AG04449 (cell line): ENCODE data around the gene MPG.
A peak's percentile ranks its signal among the peaks of the same experiment; 100 is the strongest.

Experiments used
- CTCF ChIA-PET: fragments of 350-600 bp; formaldehyde crosslinking; extraction: SDS; loops from one replicate; lab custom pipeline; 2021; ENCODE audit warnings: antibody characterized with exemption; lab: Yijun Ruan, JAX
- POLR2A ChIA-PET: fragments of 400-600, 350-600 bp; formaldehyde crosslinking; extraction: SDS; loops from one replicate; lab custom pipeline; 2020; ENCODE audit warnings: antibody characterized with exemption, inconsistent platforms; lab: Yijun Ruan, JAX
- DNase-seq: peaks from one replicate; pipeline ENCODE4 v3.0.0-alpha.2; 2010; ENCODE audit warnings: low read depth, low spot score
- H3K4me3 ChIP-seq: 2 replicates; pipeline ENCODE4 v1.5.1; 2011; ENCODE audit warnings: low read depth, mild to moderate bottlenecking, control low read depth, low read length
- TF ChIP-seq, protein P1 (sequence below): IDR thresholded peaks from one replicate; pipeline ENCODE4 v1.5.1; 2011; ENCODE audit warnings: mild to moderate bottlenecking, moderate library complexity, low read length, control low read depth, inconsistent platforms; ENCODE audit not compliant: insufficient read depth; ENCODE audit errors: missing control alignments

The MPG gene

GRCh38 chr16:74747-75334 lies 3.2 kb upstream of the MPG start:
- POLR2A ChIA-PET, result interaction anchor here (1.2 to 1.7 kb wide), 2 partner anchors 10 kb away, joined by 4 to 10 read pairs; no protein-coding TSS in a partner anchor
- no peak for DNase-seq
- H3K4me3 ChIP-seq, result no peak overlapping the region
- TF ChIP-seq, protein P1, sequence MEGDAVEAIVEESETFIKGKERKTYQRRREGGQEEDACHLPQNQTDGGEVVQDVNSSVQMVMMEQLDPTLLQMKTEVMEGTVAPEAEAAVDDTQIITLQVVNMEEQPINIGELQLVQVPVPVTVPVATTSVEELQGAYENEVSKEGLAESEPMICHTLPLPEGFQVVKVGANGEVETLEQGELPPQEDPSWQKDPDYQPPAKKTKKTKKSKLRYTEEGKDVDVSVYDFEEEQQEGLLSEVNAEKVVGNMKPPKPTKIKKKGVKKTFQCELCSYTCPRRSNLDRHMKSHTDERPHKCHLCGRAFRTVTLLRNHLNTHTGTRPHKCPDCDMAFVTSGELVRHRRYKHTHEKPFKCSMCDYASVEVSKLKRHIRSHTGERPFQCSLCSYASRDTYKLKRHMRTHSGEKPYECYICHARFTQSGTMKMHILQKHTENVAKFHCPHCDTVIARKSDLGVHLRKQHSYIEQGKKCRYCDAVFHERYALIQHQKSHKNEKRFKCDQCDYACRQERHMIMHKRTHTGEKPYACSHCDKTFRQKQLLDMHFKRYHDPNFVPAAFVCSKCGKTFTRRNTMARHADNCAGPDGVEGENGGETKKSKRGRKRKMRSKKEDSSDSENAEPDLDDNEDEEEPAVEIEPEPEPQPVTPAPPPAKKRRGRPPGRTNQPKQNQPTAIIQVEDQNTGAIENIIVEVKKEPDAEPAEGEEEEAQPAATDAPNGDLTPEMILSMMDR, result no peak
- CTCF ChIA-PET, result interaction anchor here (0.9 to 25.1 kb wide), 5 partner anchors 11 to 42 kb away, joined by 4 to 728 read pairs (median 20); no protein-coding TSS in a partner anchor

GRCh38 chr16:75580-76501 lies 2.2 kb upstream of the MPG start:
- DNase-seq, result no peak
- H3K4me3 ChIP-seq, result no peak overlapping the region
- ChIA-PET CTCF (interaction anchor here (0.9 to 25.1 kb wide), 5 partner anchors 7 to 41 kb away, joined by 4 to 728 read pairs (median 8); no protein-coding TSS in a partner anchor), POLR2A (interaction anchor here (1.7 kb wide), 1 partner anchor 9 kb away, joined by 10 read pairs; no protein-coding TSS in a partner anchor)
- TF ChIP-seq, protein P1, result peak; percentile 36

DNA sequence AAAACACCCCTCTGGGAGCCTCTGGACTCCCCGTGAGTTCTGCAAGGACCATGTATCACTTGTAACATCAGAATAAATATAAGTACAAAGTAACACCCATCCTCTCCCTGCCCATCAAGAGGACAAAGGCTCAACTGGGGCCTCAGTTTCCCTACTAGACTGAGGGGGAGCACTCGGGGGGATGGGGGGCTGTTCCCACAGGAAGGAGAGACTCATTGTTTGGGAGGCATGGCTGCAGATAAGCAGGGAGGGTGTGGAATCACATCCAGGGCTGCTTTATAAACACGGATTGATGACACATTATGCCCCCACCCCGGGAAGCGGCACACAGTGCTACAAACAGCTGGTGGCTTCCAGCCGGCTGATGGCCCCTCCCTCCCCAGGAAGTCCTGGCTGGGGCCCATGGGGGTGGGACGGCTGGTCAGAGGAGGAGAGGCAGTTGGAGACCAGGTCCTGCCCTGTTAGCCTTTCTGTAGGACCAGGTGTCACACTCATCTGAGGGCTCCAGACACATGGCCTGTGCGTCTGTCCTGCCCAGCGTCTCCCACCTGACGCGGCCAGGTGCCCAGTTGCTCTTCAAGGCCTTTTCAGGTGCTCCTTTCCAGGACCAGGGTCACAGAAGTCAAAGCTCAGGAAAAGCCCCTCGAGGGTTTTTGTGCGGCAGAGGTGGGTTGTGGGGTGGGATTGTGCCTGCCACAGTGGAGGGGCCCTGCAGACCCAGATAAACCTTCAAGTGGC lies 1.3 kb upstream of the MPG start:
- no peak for DNase-seq
- peak overlapping the region; percentile 74 for H3K4me3 ChIP-seq
- TF ChIP-seq, protein P1, result no peak
- ChIA-PET POLR2A (interaction anchor here (1.7 kb wide), 1 partner anchor 8 kb away, joined by 10 read pairs; no protein-coding TSS in a partner anchor), CTCF (interaction anchor here (0.6 to 25.1 kb wide), 6 partner anchors 8 to 310 kb away, joined by 3 to 728 read pairs (median 6); no protein-coding TSS in a partner anchor)

DNA sequence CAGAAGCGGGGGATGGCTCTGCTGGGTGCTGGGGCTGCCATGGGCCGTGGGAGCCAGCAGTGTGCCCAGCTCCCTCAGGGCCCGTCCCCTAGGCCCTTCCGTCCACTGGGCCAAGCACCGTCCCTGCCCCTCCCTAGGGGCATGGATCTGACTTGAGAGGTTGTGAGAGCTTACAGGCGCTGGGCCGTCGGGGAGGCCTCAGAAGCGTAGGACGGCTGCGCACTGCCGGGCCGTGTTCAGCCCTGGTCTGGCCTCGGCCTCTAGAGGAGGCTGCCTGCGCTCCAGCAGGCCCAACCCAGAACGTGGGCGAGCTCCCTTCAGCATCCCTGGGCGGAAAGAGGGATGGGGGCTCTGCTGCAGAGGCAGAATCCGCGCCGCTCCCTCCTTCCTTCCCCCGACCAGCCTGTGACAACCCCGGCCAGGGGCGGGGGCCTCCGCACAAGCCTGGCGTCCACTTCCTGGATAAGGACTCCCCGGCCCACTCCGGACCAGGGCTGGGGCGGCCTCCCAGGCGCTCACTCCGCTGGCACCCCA lies 685 bp upstream of the MPG start:
- POLR2A ChIA-PET, result interaction anchor here (0.8 kb wide), 1 partner anchor 17 kb away, joined by 3 read pairs; no protein-coding TSS in a partner anchor
- H3K4me3 ChIP-seq, result peak overlapping the region; percentile 74
- CTCF ChIA-PET, result interaction anchor here (0.6 to 25.1 kb wide), 6 partner anchors 9 to 309 kb away, joined by 3 to 728 read pairs (median 6); no protein-coding TSS in a partner anchor
- no peak for DNase-seq
- TF ChIP-seq, protein P1, result no peak

- ChIA-PET POLR2A (no interaction called here), CTCF (interaction anchor here (0.6 to 25.1 kb wide), 4 partner anchors 10 to 28 kb away, joined by 3 to 728 read pairs (median 28); no protein-coding TSS in a partner anchor)
- TF ChIP-seq, protein P1, result no peak
- DNase-seq, result no peak
- H3K4me3 ChIP-seq, result peak overlapping the region; percentile 74
Measured at GRCh38 chr16:78444-79150, 572 bp downstream of the MPG start.
